DND-41 (cell line): ENCODE data around the gene FEM1B.

Experiments used
- CTCF ChIP-seq: IDR thresholded peaks from 2 replicates; pipeline ENCODE4 v1.5.1; 2012; ENCODE audit warnings: borderline replicate concordance, low read length, moderate library complexity, mild to moderate bottlenecking; ENCODE audit not compliant: poor library complexity, severe bottlenecking; ENCODE audit errors: extremely low read depth
- EZH2 ChIP-seq: IDR thresholded peaks from 3 replicates; pipeline ENCODE4 v1.6.1; 2012; ENCODE audit warnings: borderline replicate concordance, low read depth, mild to moderate bottlenecking, moderate library complexity, low read length, inconsistent platforms; ENCODE audit not compliant: severe bottlenecking

DNA sequence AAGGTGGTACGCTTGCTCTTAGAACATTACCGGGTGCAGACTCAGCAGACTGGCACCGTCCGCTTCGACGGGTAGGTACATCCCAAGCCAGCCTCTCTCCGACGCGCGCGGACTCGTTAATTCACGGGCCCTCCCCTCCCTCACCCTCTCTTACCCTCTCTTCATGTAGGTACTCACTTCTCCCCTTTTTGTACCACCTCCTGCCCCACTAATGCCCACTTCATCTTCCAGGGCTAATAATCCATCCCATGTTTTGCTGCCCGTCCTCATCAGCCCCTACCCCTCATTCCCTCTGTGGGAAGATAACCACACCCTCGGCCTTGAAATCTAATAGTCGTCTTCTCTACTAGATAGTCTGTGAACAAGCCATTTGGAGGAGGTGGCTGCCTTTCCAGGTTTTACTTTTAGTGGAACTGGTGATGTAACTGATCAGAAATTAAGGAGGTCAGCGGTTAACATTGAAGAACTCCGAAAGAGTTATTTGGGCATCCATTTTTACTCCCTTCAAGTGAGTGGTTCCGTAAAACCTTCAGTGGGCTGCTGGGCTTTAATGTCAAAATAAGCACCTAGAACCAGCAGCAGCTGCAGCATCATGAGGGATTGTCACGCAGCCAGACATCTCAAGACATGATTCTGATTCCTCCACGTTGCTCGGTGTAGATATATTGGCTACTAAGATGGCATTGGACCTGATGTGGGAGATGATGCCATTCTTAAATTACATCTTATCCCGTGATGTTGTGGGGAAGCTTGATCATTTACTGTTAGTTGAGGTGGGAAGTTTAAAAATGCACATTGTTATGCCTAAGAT, 1.3 kb downstream of the FEM1B start:
- no peak for TF ChIP-seq CTCF
- TF ChIP-seq EZH2: no peak
